K562 (cell line): ENCODE measurements around the gene ZBTB42. TPM values are rescaled to one million over a fixed set of nuclear protein-coding genes. Genes with fewer than 3 reads are reported as not detected.

Experiments
- ATAC-seq: fragments of 200-7000 bp; cut with Tn5 transposase; 3 replicates; pipeline ENCODE4 v1.9.1; 2020; ENCODE audit warnings: moderate library complexity
- BruUV-seq: library from RNA; stranded (reverse); fragments of 400-500 nt; replicated peaks from 2 replicates; lab custom pipeline; 2021; lab: Mats Ljungman, UMichigan
- CTCF ChIA-PET: fragments of 300-600 bp; formaldehyde crosslinking; extraction: SDS; loops from one replicate; lab custom pipeline; 2021; ENCODE audit warnings: low intra/inter-chr PET ratio; lab: Yijun Ruan, JAX
- POLR2A ChIA-PET: fragments of 300-600, 350-650 bp; sonication (Branson Sonifier 250); formaldehyde crosslinking; extraction: SDS; loops from one replicate; lab custom pipeline; 2021; ENCODE audit warnings: antibody characterized with exemption, inconsistent platforms; lab: Yijun Ruan, JAX
- DNase-seq, 4 experiments: peaks; one replicate each; pipeline versions ENCODE4 v3.0.0 to v3.0.0-alpha.2; 2011 to 2018; ENCODE audit warnings: low spot score in 3 of 4, mixed read lengths in 3 of 4; ENCODE audit errors: extremely low read depth in 1 of 4
- FAIRE-seq: peaks from 2 replicates; lab custom pipeline; 2011; peaks lifted over from hg19 to GRCh38; lab: Jason Lieb, UNC
- H2AFZ ChIP-seq: 2 replicates; pipeline ENCODE4 v1.6.0; 2011; ENCODE audit warnings: low read depth, low read length, control low read depth, inconsistent platforms
- H3K27ac ChIP-seq: fragments of 200-600 bp; 3 replicates; pipeline ENCODE4 v1.8.0; 2011; ENCODE audit warnings: low read depth, mild to moderate bottlenecking, control low read depth, inconsistent platforms, low read length, moderate library complexity, mixed read lengths; ENCODE audit errors: extremely low read depth
- H3K27me3 ChIP-seq, 2 experiments: fragments of 300-600 bp in 1 of 2; 2 replicates in 1 of 2; 3 replicates in 1 of 2; pipeline versions ENCODE4 v1.6.0 to v1.8.0; 2011; ENCODE audit warnings: inconsistent platforms in 2 of 2, low read length in 2 of 2, mild to moderate bottlenecking in 1 of 2, mixed read lengths in 1 of 2, moderate library complexity in 1 of 2; ENCODE audit not compliant: control insufficient read depth in 2 of 2, insufficient read depth in 2 of 2
- H3K36me3 ChIP-seq: fragments of 300-600 bp; 3 replicates; pipeline ENCODE4 v1.8.0; 2011; ENCODE audit warnings: mild to moderate bottlenecking, low read length, inconsistent platforms; ENCODE audit not compliant: control insufficient read depth, insufficient read depth
- H3K4me1 ChIP-seq, 2 experiments: fragments of 200-600 bp in 1 of 2; replicated peaks in 1 of 2; 2 replicates in 1 of 2; 3 replicates in 1 of 2; pipeline versions ENCODE4 v1.5.1 to v1.8.0; 2011; ENCODE audit warnings: inconsistent platforms in 2 of 2, low read length in 2 of 2, mild to moderate bottlenecking in 1 of 2, mixed read lengths in 1 of 2, moderate library complexity in 1 of 2; ENCODE audit not compliant: control insufficient read depth in 2 of 2, insufficient read depth in 2 of 2
- H3K4me2 ChIP-seq: 2 replicates; pipeline ENCODE4 v1.6.1; 2011; ENCODE audit warnings: low read length, control low read depth, inconsistent platforms, mixed read lengths; ENCODE audit not compliant: insufficient read depth
- H3K4me3 ChIP-seq: fragments of 200-600 bp; sonication (generic), shearing (Covaris generic); 2 replicates; pipeline ENCODE4 v1.5.1; 2016; ENCODE audit warnings: control low read depth, inconsistent platforms
- H3K79me2 ChIP-seq: fragments of 200-600 bp; 3 replicates; pipeline ENCODE4 v1.8.0; 2011; ENCODE audit warnings: low read length, inconsistent platforms; ENCODE audit not compliant: control insufficient read depth, insufficient read depth
- H3K9ac ChIP-seq, 2 experiments: 2 replicates each; pipeline versions ENCODE4 v1.6.0 to v1.6.1; 2011; ENCODE audit warnings: low read depth in 2 of 2, low read length in 2 of 2, control low read depth in 1 of 2, inconsistent platforms in 1 of 2, mild to moderate bottlenecking in 1 of 2, mixed read lengths in 1 of 2; ENCODE audit not compliant: insufficient read depth in 1 of 2
- H3K9me1 ChIP-seq: one replicate; pipeline ENCODE4 v1.6.0; 2011; ENCODE audit warnings: inconsistent platforms, mild to moderate bottlenecking, low read length, moderate library complexity; ENCODE audit not compliant: control insufficient read depth, insufficient read depth
- H3K9me3 ChIP-seq: replicated peaks from 2 replicates; pipeline ENCODE4 v1.5.1; 2011; ENCODE audit warnings: low read depth, low read length, inconsistent platforms; ENCODE audit not compliant: control insufficient read depth, insufficient read depth
- H4K20me1 ChIP-seq: replicated peaks from 2 replicates; pipeline ENCODE4 v1.6.1; 2011; ENCODE audit warnings: low read length, inconsistent platforms, mixed read lengths; ENCODE audit not compliant: control insufficient read depth, insufficient read depth
- BDP1 ChIP-seq: IDR thresholded peaks from 3 replicates; pipeline ENCODE4 v1.6.1; 2011; ENCODE audit not compliant: insufficient read length, insufficient read depth
- BHLHE40 ChIP-seq: IDR thresholded peaks from 2 replicates; pipeline ENCODE4 v1.6.1; 2011; ENCODE audit warnings: low read length, improper control_type of control experiment
- BRF2 ChIP-seq: IDR thresholded peaks from 3 replicates; pipeline ENCODE4 v1.6.1; 2011; ENCODE audit warnings: borderline replicate concordance, mild to moderate bottlenecking; ENCODE audit not compliant: insufficient read length, insufficient read depth
- CHD4 ChIP-seq: fragments of 200-600 bp; sonication (generic); IDR thresholded peaks from 3 replicates; pipeline ENCODE4 v1.6.1; 2012; ENCODE audit warnings: low read depth, mild to moderate bottlenecking, mixed read lengths, low read length, inconsistent platforms; ENCODE audit not compliant: insufficient read depth, insufficient replicate concordance, poor library complexity, severe bottlenecking
- ELF1 ChIP-seq: fragments of 200-800 bp; sonication (Bioruptor generic); IDR thresholded peaks from 2 replicates; pipeline ENCODE4 v1.6.1; 2016; ENCODE audit warnings: missing genetic modification characterization, missing compliant biosample characterization
- IFI16 ChIP-seq: fragments of 250-450 bp; sonication (Bioruptor Pico); IDR thresholded peaks from 2 replicates; pipeline ENCODE4 v2.1.2; 2022; ENCODE audit warnings: mild to moderate bottlenecking, inconsistent platforms
- MYC ChIP-seq, 2 experiments: fragments of 250-450 bp in 1 of 2; sonication (Bioruptor Pico) in 1 of 2; IDR thresholded peaks; 2 replicates each; pipeline versions ENCODE4 v1.5.1 to v1.6.1; 2012 to 2021; ENCODE audit warnings: low read depth in 2 of 2, borderline replicate concordance in 1 of 2, improper control_type of control experiment in 1 of 2, low read length in 1 of 2, mild to moderate bottlenecking in 1 of 2, moderate library complexity in 1 of 2
- PHB2 ChIP-seq: fragments of 450-650 bp; IDR thresholded peaks from 2 replicates; pipeline ENCODE4 v1.6.1; 2017; ENCODE audit warnings: low read depth
- TEAD4 ChIP-seq, 2 experiments: sonication (generic) in 1 of 2; formaldehyde crosslinking in 1 of 2; IDR thresholded peaks; 2 replicates each; pipeline versions ENCODE4 v1.6.1 to v1.8.0; 2012 to 2022; ENCODE audit warnings: borderline replicate concordance in 1 of 2, inconsistent platforms in 1 of 2, low read length in 1 of 2, mild to moderate bottlenecking in 1 of 2, missing genetic modification reagents in 1 of 2
- TFAP4 ChIP-seq: sonication (generic); formaldehyde crosslinking; IDR thresholded peaks from 2 replicates; pipeline ENCODE4 v1.8.0; 2022; ENCODE audit warnings: missing genetic modification reagents, mild to moderate bottlenecking, moderate library complexity, borderline replicate concordance
- ZNF395 ChIP-seq: fragments of 200-800 bp; sonication (Bioruptor generic); IDR thresholded peaks from 2 replicates; pipeline ENCODE4 v1.6.1; 2017; ENCODE audit warnings: missing genetic modification characterization, missing compliant biosample characterization
- ZNF79 ChIP-seq: fragments of 250-450 bp; sonication (Bioruptor Pico); IDR thresholded peaks from 2 replicates; pipeline ENCODE4 v1.4.0; 2020; ENCODE audit warnings: low read depth, mild to moderate bottlenecking, moderate library complexity
- WGBS: fragments of 100-300 bp; shearing (Covaris generic); methylation state at CpG from one replicate; pipeline ENCODE4 v1.1.6; 2016; ENCODE audit warnings: low coverage, mixed read lengths; ENCODE audit not compliant: insufficient coverage; ENCODE audit errors: missing lambda C conversion rate; 5-methylcytosine and 5-hydroxymethylcytosine counted together
- in situ Hi-C: fragments of 300-500 bp; cut with MboI; formaldehyde crosslinking; loops from 4 replicates; pipeline ENCODE4 v1.15.0; 2018; ENCODE audit warnings: inconsistent platforms, mixed read lengths
- intact Hi-C: fragments of 100-400 bp; cut with micrococcal nuclease; formaldehyde crosslinking; loops from 2 replicates; pipeline ENCODE4 v1.14.2; 2022
- polyA plus RNA-seq, 8 experiments: library from polyadenylated mRNA; depleted of rRNA in 4 of 8; stranded (reverse) in 5 of 8; unstranded in 3 of 8; fragments of >200 nt; fragmentation: Nextera tagmentation in 2 of 8; fragmentation: Illumina TruSeq in 1 of 8; extraction: Ambion mirVana in 2 of 8; extraction: Trizol in 1 of 8; gene quantifications; 2 replicates each; pipeline versions ENCODE4 v1.2.1 to v1.2.3, GENCODE V29; 2011 to 2014; ENCODE audit warnings: inconsistent platforms in 1 of 8, missing spikeins in 1 of 8
- total RNA-seq, 7 experiments: library from RNA; depleted of rRNA in 6 of 7; stranded (reverse); fragments of >200 nt in 6 of 7; fragmentation: Illumina TruSeq in 2 of 7; extraction: Trizol in 2 of 7; gene quantifications; 2 replicates each; pipeline versions ENCODE4 v1.2.1 to v1.2.3, GENCODE V29; 2011 to 2021; ENCODE audit warnings: low replicate concordance in 1 of 7
- TF ChIP-seq, protein P1 (sequence below), 2 experiments: fragments of 450-650 bp; conservative IDR thresholded peaks; 2 replicates each; pipeline ENCODE4 v1.6.1; 2017; ENCODE audit warnings: mild to moderate bottlenecking in 2 of 2, moderate library complexity in 2 of 2

ZBTB42 gene
- total and polyA plus RNA-seq, 9 of the 15 experiments (the other 6 are each of a cell fraction or from before 2014, with no cell fraction given), result 0.03 to 8.5 (median 2.4) TPM

DNA sequence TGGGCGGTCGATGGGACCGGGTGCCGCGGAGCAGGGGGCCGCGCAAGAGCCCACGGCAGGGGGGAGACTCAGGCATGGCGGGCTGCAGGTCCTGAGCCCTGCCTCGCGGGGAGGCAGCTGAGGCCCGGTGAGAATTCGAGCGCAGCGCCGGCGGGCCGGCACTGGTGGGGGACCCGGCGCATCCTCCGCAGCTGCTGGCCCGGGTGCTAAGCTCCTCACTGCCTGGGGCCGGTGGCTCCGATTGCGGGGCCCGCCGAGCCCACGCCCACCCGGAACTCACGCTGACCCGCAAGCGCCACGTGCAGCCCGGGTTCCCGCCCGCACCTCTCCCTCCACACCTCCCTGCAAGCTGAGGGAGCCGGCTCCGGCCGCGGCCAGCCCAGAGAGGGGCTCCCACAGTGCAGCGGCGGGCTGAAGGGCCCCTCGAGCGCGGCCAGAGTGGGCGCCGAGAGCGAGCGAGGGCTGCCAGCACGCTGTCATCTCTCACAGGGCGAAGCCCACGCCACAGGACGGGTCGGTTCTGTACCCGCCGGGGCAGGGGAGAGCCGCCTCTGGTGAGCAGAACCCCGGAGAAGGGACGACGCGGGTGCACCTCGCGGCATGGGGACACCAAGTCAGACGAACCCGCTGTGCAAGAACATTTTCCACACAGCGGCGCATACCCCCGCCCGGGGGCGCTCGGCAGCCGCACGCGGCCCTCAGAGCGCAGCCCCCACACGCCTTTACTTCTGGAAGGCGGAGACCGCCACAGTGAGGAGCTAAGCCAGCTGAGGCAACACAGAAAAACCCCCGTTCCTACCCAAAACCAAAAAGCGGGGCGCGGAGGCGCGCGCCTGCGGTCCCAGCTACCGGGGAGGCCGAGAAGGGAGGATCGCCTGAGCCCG is 49.1 kb upstream of the ZBTB42 start:
- FAIRE-seq (no peak), ATAC-seq (peak; percentile 52), DNase-seq (peak; percentile 45 to 63 (median 55))
- ChIA-PET CTCF (no interaction called here), POLR2A (interaction anchor here (0.7 to 2.0 kb wide), 10 partner anchors 10 to 75 kb away, joined by 3 to 7 read pairs (median 4); partner anchors contain the start of gene ADSS1)
- WGBS, result 1% methylated on average over 20 of the region's 90 CpGs
- peaks cover 26% of the 10 kb centered on the region for H3K79me2 ChIP-seq
- H3K4me3 ChIP-seq, result peak overlapping the region; percentile 98
- in situ Hi-C loops (no loop called here), intact Hi-C loops (loop anchor here (5.0 kb wide), 1 partner anchor 76 kb away; no protein-coding TSS in a partner anchor)
- peaks cover 23% of the 10 kb centered on the region; the same call in 2 of the 3 replicates for H3K36me3 ChIP-seq
- peak overlapping the region; percentile 99 for H3K27ac ChIP-seq
- H3K9me1 ChIP-seq, result no peaks in the 10 kb centered on the region
- H3K4me2 ChIP-seq, result peak overlapping the region; percentile 86
- BruUV-seq, result TSS peak; percentile 89
- H3K9me3 ChIP-seq, result 0 out of 2 replicates have a peak, but pooled peaks cover 4% of the 10 kb centered on the region
- H3K27me3 ChIP-seq, result no peaks in the 10 kb centered on the region
- 0 out of 2 replicates have a peak, but pooled peaks cover 8% of the 10 kb centered on the region for H4K20me1 ChIP-seq
- H3K9ac ChIP-seq, result peak overlapping the region; percentile 92 to 94
- H2AFZ ChIP-seq, result peak overlapping the region; percentile 98
- peaks cover 9 to 44% of the 10 kb centered on the region in 2 experiments; a peak in 3 of 5 replicates for H3K4me1 ChIP-seq
- TF ChIP-seq ZNF395 (CRISPR knock-in tag) (no peak), ELF1 (tag) (no peak), PHB2 (no peak), IFI16 (CRISPR knock-in tag) (no peak), BRF2 (no peak), ZNF79 (no peak), TFAP4 (CRISPR knock-in tag) (peak; percentile 71; the same call in 1 of the 2 replicates), BDP1 (no peak), CHD4 (no peak), TEAD4 (IDR thresholded peaks at IDR 0.05; ENCODE audit: low read length) (no peak), TEAD4 (CRISPR knock-in tag; IDR thresholded peaks at IDR 0.05; ENCODE audit: borderline replicate concordance) (no peak), MYC (IDR thresholded peaks at IDR 0.05; ENCODE audit: low read depth, low read length) (peak; percentile 83), MYC (CRISPR knock-in tag; IDR thresholded peaks at IDR 0.05; ENCODE audit: borderline replicate concordance, low read depth) (no peak), BHLHE40 (0 out of 2 replicates have a peak, but pooled peaks have one; percentile 7)
- TF ChIP-seq, protein P1, sequence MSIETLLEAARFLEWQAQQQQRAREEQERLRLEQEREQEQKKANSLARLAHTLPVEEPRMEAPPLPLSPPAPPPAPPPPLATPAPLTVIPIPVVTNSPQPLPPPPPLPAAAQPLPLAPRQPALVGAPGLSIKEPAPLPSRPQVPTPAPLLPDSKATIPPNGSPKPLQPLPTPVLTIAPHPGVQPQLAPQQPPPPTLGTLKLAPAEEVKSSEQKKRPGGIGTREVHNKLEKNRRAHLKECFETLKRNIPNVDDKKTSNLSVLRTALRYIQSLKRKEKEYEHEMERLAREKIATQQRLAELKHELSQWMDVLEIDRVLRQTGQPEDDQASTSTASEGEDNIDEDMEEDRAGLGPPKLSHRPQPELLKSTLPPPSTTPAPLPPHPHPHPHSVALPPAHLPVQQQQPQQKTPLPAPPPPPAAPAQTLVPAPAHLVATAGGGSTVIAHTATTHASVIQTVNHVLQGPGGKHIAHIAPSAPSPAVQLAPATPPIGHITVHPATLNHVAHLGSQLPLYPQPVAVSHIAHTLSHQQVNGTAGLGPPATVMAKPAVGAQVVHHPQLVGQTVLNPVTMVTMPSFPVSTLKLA (conservative IDR thresholded peaks at IDR 0.05), result peak; percentile 48 to 61
